ENCODE results near the gene SNX25. TPM values are rescaled to one million over a fixed set of nuclear protein-coding genes. Genes with fewer than 3 reads are reported as not detected.

The SNX25 gene
- total and polyA plus RNA-seq, 10 of the 15 experiments (the other 5 are each of a cell fraction or from before 2014, with no cell fraction given) = 11.2 to 117 (median 62.8) TPM

- TF ChIP-seq PRDM15 (CRISPR knock-in tag; IDR thresholded peaks at IDR 0.05) (no peak), BMI1 (IDR thresholded peaks at IDR 0.05; ENCODE audit: borderline replicate concordance) (no peak), USF2 (IDR thresholded peaks at IDR 0.05; ENCODE audit: borderline replicate concordance, low read depth, low read length) (no peak), NR2C1 (IDR thresholded peaks at IDR 0.05) (no peak), E2F4 (IDR thresholded peaks at IDR 0.05; ENCODE audit: low read depth, low read length) (no peak), SRF (IDR thresholded peaks at IDR 0.05; ENCODE audit: low read depth in 2 of 2, low read length in 2 of 2) (no peak), ZBTB40 (IDR thresholded peaks at IDR 0.05; ENCODE audit: borderline replicate concordance) (no peak), RFX5 (IDR thresholded peaks at IDR 0.05; ENCODE audit: low read depth, low read length) (no peak), BCLAF1 (IDR thresholded peaks at IDR 0.05) (no peak), SMAD1 (IDR thresholded peaks at IDR 0.05; ENCODE audit: low read depth, partially characterized antibody) (no peak), CHD2 (IDR thresholded peaks at IDR 0.05; ENCODE audit: borderline replicate concordance, low read depth, low read length) (no peak), RB1 (IDR thresholded peaks at IDR 0.05; ENCODE audit: borderline replicate concordance) (no peak)
Measured at GRCh38 chr4:185238750-185239149, 29.4 kb downstream of the SNX25 start (continued).
